ENCODE measurements around the gene ZFHX2. TPM values are rescaled to one million over a fixed set of nuclear protein-coding genes. Genes with fewer than 3 reads are reported as not detected.

Gene ZFHX2
- total RNA-seq, 4 donors from 2014 or later = under 0.01 to 0.42 (median 0.20) TPM

- peaks cover 11 to 82% (median 21%) of the 10 kb centered on the region in 3 donors for H3K36me3 ChIP-seq
- no peak for DNase-seq
- H3K4me1 ChIP-seq = peaks cover 10 to 28% (median 14%) of the 10 kb centered on the region in 3 donors
- no peaks in the 10 kb centered on the region for H3K27me3 ChIP-seq
- no peak overlapping the region for H3K4me3 ChIP-seq
- peak overlapping the region in 1 of 4 donors; percentile 2 for H3K27ac ChIP-seq
- TF ChIP-seq POLR2A (IDR thresholded peaks at IDR 0.05) = no peak
- TF ChIP-seq CTCF (IDR thresholded peaks at IDR 0.05) = no peak
- 71% methylated on average over 10 to 13 of the region's 15 CpGs for WGBS, 2 donors
- intact Hi-C loops (cut with DNase I) = loop anchor here (5.0 kb wide), 1 partner anchor 80 kb away; no protein-coding TSS in a partner anchor
- H3K9me3 ChIP-seq = no peaks in the 10 kb centered on the region
Observed at GRCh38 chr14:23561873-23562821, 10.6 kb upstream of the ZFHX2 start.

GRCh38 chr14:23561259-23561658, 9.7 kb upstream of the ZFHX2 start:
- peaks cover 9 to 28% (median 16%) of the 10 kb centered on the region in 3 donors for H3K4me1 ChIP-seq
- H3K9me3 ChIP-seq = no peaks in the 10 kb centered on the region
- WGBS, 2 donors = 80 to 85% methylated on average over 2 of the region's 2 CpGs
- peaks cover 11 to 82% (median 21%) of the 10 kb centered on the region in 3 donors for H3K36me3 ChIP-seq
- no peak for TF ChIP-seq POLR2A (IDR thresholded peaks at IDR 0.05)
- TF ChIP-seq CTCF (IDR thresholded peaks at IDR 0.05) = no peak
- intact Hi-C loops (cut with DNase I) = loop anchor here (5.0 kb wide), 1 partner anchor 79 kb away; no protein-coding TSS in a partner anchor
- DNase-seq = no peak
- H3K27me3 ChIP-seq = no peaks in the 10 kb centered on the region
- H3K4me3 ChIP-seq = no peak overlapping the region
- H3K27ac ChIP-seq = no peak overlapping the region

- H3K9me3 ChIP-seq = no peaks in the 10 kb centered on the region
- 89 to 94% methylated on average over 2 to 3 of the region's 3 CpGs for WGBS, 2 donors
- intact Hi-C loops (cut with DNase I) = loop anchor here (5.0 kb wide), 1 partner anchor 78 kb away; no protein-coding TSS in a partner anchor
- peaks cover 13 to 30% (median 20%) of the 10 kb centered on the region in 3 donors for H3K4me1 ChIP-seq
- H3K4me3 ChIP-seq = no peak overlapping the region
- peaks cover 11 to 70% (median 16%) of the 10 kb centered on the region in 3 donors for H3K36me3 ChIP-seq
- H3K27ac ChIP-seq = no peak overlapping the region
- TF ChIP-seq POLR2A (IDR thresholded peaks at IDR 0.05) (no peak), CTCF (IDR thresholded peaks at IDR 0.05) (no peak)
- no peaks in the 10 kb centered on the region for H3K27me3 ChIP-seq
- no peak for DNase-seq
Observed at GRCh38 chr14:23559926-23560520, 8.5 kb upstream of the ZFHX2 start.

GRCh38 chr14:23559010-23559925, 7.7 kb upstream of the ZFHX2 start:
- TF ChIP-seq CTCF (IDR thresholded peaks at IDR 0.05) (peak; percentile 67 to 86 (median 72)), POLR2A (IDR thresholded peaks at IDR 0.05) (no peak)
- no peaks in the 10 kb centered on the region for H3K27me3 ChIP-seq
- H3K4me3 ChIP-seq = no peak overlapping the region
- intact Hi-C loops (cut with DNase I) = no loop called here
- peaks cover 11 to 63% (median 16%) of the 10 kb centered on the region in 3 donors for H3K36me3 ChIP-seq
- WGBS, 2 donors = 74 to 78% methylated on average over 17 to 20 of the region's 21 CpGs
- H3K9me3 ChIP-seq = no peaks in the 10 kb centered on the region
- DNase-seq = no peak
- H3K4me1 ChIP-seq = peaks cover 13 to 31% (median 20%) of the 10 kb centered on the region in 3 donors
- H3K27ac ChIP-seq = no peak overlapping the region
